Kidney capillary endothelial cell (primary cell): ENCODE data around the gene CDC45.

Experiments used
- DNase-seq: peaks from one replicate; pipeline ENCODE4 v3.0.0-alpha.2; 2018; ENCODE audit warnings: low spot score

The CDC45 gene

DNA sequence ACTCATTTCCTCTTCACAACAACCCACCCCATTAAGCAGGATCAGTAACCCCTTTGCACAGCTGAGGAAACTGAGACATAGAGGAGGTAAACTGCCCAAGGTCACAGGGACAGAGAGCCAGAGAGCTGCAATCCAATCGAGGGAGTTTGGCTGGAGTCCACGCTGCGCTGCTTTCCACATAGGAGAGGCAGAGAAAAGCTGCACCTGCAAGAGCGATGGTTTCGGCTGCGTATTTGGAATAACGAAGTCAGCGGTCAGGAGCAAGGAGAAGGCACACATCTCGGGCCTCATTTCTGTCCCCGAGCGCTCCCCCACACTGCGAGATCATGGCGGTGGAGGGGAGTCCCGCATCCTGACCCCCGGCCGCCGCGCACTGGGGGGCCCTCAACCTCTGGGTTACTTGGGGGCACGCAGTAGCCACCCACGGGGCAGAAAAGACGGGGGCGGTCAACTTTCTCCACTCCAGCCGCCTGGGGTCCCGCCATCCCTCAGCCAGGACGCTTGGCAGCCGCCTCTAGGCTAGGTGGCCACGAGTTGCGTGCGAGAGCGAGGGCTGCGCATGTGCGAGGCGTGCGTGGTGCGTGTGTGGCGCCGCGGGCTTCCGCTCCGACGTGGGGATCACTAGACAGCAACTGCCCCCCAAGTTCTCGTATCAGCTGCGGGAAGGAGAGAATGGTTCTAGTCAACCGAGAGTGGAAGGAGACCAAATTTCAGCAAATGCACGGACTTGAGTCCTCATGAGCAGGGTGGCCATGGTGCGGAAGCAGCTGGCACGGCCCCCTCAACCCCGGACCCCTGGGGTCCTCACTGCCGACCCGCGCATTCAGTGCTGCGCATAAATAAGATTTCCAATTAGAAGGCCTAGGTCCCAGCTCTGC lies 86.8 kb downstream of the CDC45 start:
- DNase-seq, result no peak

DNA sequence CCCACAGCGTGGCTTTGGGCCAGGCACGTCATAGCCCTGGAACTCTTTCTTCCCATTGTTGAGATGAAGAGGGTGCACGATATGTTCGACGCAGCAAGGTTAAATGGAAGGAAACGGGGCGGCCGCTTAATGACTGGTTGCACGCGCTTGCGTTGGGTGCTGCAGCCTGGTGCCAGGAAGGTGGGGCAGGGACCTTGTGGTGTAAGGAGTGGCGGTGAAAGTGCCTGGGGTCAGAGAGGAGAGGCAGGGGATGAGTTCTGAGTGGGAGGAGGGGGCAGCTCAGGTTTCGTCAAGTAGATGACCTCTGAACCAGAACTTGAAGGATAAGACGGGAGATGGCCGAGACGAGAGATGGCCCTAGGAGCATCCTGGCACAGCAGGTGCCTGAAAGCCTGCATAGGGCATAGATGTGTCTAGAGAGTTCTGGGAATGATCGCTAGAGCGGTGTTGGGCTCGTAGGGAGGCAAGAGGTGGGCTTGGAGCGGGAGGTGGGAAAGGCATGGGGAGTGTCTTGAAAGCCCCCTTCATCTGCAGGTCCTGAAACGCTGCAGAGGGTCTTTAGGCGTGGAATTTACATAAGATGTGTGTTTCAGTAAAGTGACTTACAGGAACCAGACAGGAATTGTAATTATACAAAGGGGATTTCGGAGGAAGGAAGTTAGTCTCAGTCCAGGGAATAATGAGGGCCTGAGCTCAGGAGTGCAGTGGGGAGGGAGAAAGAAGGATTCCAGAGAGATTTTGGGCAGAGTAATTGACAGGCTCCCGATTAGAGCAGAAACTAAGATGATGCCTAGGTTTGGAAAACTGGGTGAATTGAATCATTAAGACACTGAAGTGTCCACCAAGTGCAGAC lies 87.7 kb downstream of the CDC45 start:
- DNase-seq, result no peak

GRCh38 chr22:19568337-19569275 lies 88.9 kb downstream of the CDC45 start:
- peak; percentile 67 for DNase-seq

GRCh38 chr22:19569276-19569640 lies 89.5 kb downstream of the CDC45 start:
- DNase-seq, result no peak

- DNase-seq, result no peak
Observed at GRCh38 chr22:19569976-19570375, 90.3 kb downstream of the CDC45 start.
